ENCODE measurements around the gene POLR3C. TPM values are rescaled to one million over a fixed set of nuclear protein-coding genes. Genes with fewer than 3 reads are reported as not detected.

POLR3C gene
- total RNA-seq, 1 donor from 2014 or later, result 38.4 TPM

DNA sequence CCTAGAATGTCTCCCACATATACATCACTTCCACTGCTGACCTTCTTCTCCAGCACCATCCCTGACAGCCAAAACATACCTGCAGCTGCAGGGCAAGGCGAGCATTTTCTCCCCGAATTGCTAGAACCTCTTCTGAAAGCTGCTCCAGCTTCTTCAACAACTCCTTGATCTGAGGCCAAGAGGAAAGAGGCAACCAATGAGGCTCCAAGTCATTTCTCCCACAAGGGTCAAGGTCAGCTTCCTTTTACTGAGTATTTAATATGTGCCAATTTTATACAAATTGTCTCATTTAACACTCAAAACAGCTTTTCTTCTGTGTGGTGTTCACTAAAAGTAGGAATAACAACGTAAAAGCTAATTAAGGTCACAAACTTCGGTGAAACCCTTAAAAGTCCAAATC is 44.2 kb downstream of the POLR3C start:
- peaks cover 50% of the 10 kb centered on the region for H3K27me3 Mint-ChIP-seq (ENCODE audit: low read depth)

DNA sequence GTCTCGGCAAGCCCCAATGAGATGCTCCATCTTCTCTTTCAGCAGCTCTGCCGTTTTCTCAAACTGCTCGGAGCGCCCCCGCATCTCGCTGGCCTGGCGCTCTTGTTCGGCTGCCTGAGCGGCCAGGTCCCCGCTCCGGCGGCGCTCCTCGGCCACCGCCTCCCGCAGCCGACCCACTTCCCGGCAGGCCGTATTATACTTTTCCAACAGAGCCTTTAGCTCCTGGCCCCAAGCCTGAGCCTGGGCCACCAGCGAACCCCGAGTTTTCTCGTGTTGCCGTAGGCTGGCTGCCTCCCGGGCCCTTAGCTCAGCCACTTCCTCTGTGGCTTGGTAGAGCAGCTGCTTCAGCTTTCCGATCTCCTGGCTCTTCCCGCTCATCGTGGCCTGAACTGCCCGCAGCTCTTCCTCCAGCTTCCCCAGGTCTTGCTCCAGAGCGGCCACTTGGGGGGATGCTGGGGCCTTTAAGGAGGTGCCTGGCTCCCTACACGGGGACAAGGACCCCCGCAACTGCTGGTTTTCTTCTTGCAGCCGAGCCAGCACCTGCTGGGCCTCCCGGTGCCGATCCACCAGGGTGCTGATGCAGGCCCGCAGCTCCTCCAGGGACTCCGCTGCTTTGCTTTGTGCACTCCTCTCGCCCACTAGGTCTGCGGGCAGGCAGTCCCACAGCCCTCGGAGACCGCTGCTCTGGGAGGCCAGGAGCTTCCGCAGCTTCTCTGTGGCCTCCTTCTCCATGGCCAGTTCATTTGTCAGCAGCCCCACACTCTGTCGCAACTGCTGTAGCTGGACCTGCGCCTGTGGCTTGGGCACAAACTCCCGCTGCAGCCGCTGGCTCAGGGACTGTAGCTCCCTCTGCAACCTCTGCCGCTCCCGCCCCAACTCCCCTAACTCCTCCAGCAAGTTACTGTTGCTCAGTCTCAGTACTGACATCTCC is 48.3 kb downstream of the POLR3C start:
- H3K27ac Mint-ChIP-seq (ENCODE audit: unreplicated experiment), result no peak overlapping the region

More for the DNA sequence above, 44.2 kb downstream of the POLR3C start:
- no peaks in the 10 kb centered on the region for H3K4me1 Mint-ChIP-seq
- H3K9me3 Mint-ChIP-seq, result no peaks in the 10 kb centered on the region
- TF ChIP-seq, protein P1, sequence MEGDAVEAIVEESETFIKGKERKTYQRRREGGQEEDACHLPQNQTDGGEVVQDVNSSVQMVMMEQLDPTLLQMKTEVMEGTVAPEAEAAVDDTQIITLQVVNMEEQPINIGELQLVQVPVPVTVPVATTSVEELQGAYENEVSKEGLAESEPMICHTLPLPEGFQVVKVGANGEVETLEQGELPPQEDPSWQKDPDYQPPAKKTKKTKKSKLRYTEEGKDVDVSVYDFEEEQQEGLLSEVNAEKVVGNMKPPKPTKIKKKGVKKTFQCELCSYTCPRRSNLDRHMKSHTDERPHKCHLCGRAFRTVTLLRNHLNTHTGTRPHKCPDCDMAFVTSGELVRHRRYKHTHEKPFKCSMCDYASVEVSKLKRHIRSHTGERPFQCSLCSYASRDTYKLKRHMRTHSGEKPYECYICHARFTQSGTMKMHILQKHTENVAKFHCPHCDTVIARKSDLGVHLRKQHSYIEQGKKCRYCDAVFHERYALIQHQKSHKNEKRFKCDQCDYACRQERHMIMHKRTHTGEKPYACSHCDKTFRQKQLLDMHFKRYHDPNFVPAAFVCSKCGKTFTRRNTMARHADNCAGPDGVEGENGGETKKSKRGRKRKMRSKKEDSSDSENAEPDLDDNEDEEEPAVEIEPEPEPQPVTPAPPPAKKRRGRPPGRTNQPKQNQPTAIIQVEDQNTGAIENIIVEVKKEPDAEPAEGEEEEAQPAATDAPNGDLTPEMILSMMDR (conservative IDR thresholded peaks at IDR 0.05), result no peak
- peak overlapping the region; percentile 5 for H3K4me3 Mint-ChIP-seq
- H3K27ac Mint-ChIP-seq (ENCODE audit: unreplicated experiment), result peak overlapping the region; percentile 5
- no peaks in the 10 kb centered on the region for H3K36me3 Mint-ChIP-seq (ENCODE audit: low read depth)
- no peak for DNase-seq (ENCODE audit: low read depth, low spot score)

DNA sequence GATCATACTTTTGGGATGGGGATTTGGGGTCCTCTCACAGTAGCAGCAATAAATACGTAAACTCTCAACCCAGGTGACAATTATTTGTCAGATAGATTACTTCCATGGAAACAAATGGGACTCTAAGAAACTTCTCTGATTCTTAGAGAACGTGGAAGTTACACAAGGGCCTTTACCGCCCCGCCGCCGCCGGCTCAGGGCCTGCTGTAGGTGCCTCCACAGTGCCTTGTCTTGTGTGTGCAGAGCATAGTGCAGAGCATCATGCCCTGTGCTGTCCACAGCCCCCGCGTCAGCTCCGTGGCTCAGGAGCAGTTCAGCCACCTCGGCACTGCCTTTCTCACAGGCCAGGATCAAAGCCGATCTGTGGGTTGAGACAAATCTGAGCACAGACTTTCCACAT is 50.6 kb downstream of the POLR3C start:
- Mint-ChIP-seq H3K4me1 (no peaks in the 10 kb centered on the region), H3K27me3 (ENCODE audit: low read depth) (peaks cover 28% of the 10 kb centered on the region), H3K27ac (ENCODE audit: unreplicated experiment) (no peak overlapping the region), H3K9me3 (no peaks in the 10 kb centered on the region), H3K36me3 (ENCODE audit: low read depth) (no peaks in the 10 kb centered on the region), H3K4me3 (no peak overlapping the region)
- TF ChIP-seq, protein P1 (conservative IDR thresholded peaks at IDR 0.05), result no peak
- no peak for DNase-seq (ENCODE audit: low read depth, low spot score)

More for the DNA sequence above, 48.3 kb downstream of the POLR3C start:
- Mint-ChIP-seq H3K9me3 (no peaks in the 10 kb centered on the region), H3K36me3 (ENCODE audit: low read depth) (no peaks in the 10 kb centered on the region), H3K4me3 (no peak overlapping the region), H3K27me3 (ENCODE audit: low read depth) (peaks cover 28% of the 10 kb centered on the region), H3K4me1 (no peaks in the 10 kb centered on the region)
- DNase-seq (ENCODE audit: low read depth, low spot score), result no peak
- TF ChIP-seq, protein P1 (conservative IDR thresholded peaks at IDR 0.05), result no peak

DNA sequence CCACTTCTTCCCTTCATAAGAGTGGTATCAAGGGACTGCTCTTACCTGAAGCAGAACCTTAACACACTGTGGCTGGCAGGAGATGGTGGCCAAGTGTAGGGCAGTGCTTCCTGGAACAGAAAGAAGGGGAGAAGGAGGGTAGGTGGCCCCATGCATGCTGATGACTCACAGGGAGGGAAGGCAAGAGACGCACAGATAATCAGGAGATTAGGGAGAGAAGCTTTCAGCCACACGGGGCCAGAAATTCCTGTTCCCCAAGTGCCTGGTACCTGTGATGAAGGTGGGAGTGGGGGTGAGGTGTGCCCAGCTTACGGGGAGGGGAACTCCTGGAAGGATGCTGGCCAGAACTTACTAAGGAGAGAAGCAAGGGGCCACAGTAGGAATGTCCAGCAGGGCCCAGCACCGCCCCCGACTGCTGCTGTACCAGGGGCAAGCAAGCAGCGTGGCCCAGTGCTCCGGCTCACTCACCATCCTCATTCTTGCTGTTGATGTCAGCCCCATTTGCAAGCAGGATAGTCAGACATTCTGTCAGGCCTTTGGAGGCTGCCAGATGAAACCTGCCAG is 54.0 kb downstream of the POLR3C start:
- Mint-ChIP-seq H3K4me1 (no peaks in the 10 kb centered on the region), H3K27me3 (ENCODE audit: low read depth) (peaks cover 50% of the 10 kb centered on the region), H3K36me3 (ENCODE audit: low read depth) (no peaks in the 10 kb centered on the region), H3K9me3 (no peaks in the 10 kb centered on the region), H3K4me3 (no peak overlapping the region), H3K27ac (ENCODE audit: unreplicated experiment) (no peak overlapping the region)
- TF ChIP-seq, protein P1 (conservative IDR thresholded peaks at IDR 0.05), result no peak
- DNase-seq (ENCODE audit: low read depth, low spot score), result no peak

DNA sequence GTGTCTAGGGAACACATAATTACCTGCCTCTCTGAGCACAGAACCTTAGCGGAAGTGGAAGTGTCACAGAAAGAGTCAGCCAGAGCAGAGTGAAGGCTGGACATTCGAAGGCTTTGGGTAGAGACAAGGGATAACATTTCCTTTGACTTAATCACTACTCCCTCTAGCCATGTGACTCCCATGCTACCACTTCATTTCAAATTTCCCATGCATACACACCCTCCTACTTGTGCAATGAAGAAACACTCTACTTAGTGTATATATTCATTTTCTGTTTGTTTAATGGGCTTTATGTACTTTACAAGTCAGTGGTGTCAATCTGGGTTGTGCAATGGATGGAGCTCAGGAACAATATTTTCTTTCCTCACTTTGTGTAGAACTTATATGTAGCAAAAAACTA is 54.7 kb downstream of the POLR3C start:
- no peak overlapping the region for H3K27ac Mint-ChIP-seq (ENCODE audit: unreplicated experiment)
- H3K36me3 Mint-ChIP-seq (ENCODE audit: low read depth), result no peaks in the 10 kb centered on the region
- peaks cover 52% of the 10 kb centered on the region for H3K27me3 Mint-ChIP-seq (ENCODE audit: low read depth)
- TF ChIP-seq, protein P1 (conservative IDR thresholded peaks at IDR 0.05), result no peak
- no peak overlapping the region for H3K4me3 Mint-ChIP-seq
- no peaks in the 10 kb centered on the region for H3K9me3 Mint-ChIP-seq
- no peaks in the 10 kb centered on the region for H3K4me1 Mint-ChIP-seq
- no peak for DNase-seq (ENCODE audit: low read depth, low spot score)

All from neural crest cell (in vitro differentiated cells).